Gastroesophageal sphincter (tissue), 4 donors: ENCODE measurements around the gene VPS36. TPM values are rescaled to one million over a fixed set of nuclear protein-coding genes. Genes with fewer than 3 reads are reported as not detected.

Experiments used
- ATAC-seq: fragments of 150-250 bp; one replicate; pipeline ENCODE4 v1.9.1; 2016; ENCODE audit warnings: mild to moderate bottlenecking, moderate library complexity
- H3K27ac ChIP-seq, 4 donors: fragments of 200-600 bp; sonication (generic) in 3 of 4; 1 replicate in 3 of 4; 2 replicates in 1 of 4; pipeline ENCODE4 v1.5.1; 2016 to 2019
- H3K27me3 ChIP-seq: fragments of 200-600 bp; sonication (generic); one replicate; pipeline ENCODE4 v1.5.1; 2019
- H3K36me3 ChIP-seq, 2 donors: fragments of 200-600 bp; sonication (generic); one replicate each; pipeline ENCODE4 v1.5.1; 2019; ENCODE audit warnings: control low read depth in 1 of 2
- H3K4me1 ChIP-seq, 3 donors: fragments of 200-600 bp; sonication (generic); 1 replicate in 2 of 3; 2 replicates in 1 of 3; pipeline ENCODE4 v1.5.1; 2016 to 2019; ENCODE audit warnings: control low read depth in 2 of 3
- H3K4me3 ChIP-seq, 2 donors: fragments of 200-600 bp; sonication (generic); one replicate each; pipeline ENCODE4 v1.5.1; 2019; ENCODE audit warnings: mild to moderate bottlenecking in 1 of 2, moderate library complexity in 1 of 2
- H3K9me3 ChIP-seq, 3 donors: fragments of 200-600 bp; sonication (generic); one replicate each; pipeline ENCODE4 v1.5.1; 2017 to 2019; ENCODE audit warnings: control low read depth in 2 of 3
- CTCF ChIP-seq, 4 experiments: fragments of 200-600 bp in 2 of 4; fragments of 450-650 bp in 2 of 4; sonication (generic) in 1 of 4; IDR thresholded peaks; one replicate each; pipeline ENCODE4 v1.5.1; 2017 to 2019; ENCODE audit warnings: antibody characterized with exemption in 4 of 4, mild to moderate bottlenecking in 2 of 4, moderate library complexity in 2 of 4
- EP300 ChIP-seq: sonication (generic); formaldehyde crosslinking; IDR thresholded peaks from one replicate; pipeline ENCODE4 v1.6.1; 2017; ENCODE audit warnings: antibody characterized with exemption, mild to moderate bottlenecking
- POLR2A ChIP-seq, 2 donors: fragments of 450-650 bp; IDR thresholded peaks; one replicate each; pipeline ENCODE4 v1.6.1; 2017; ENCODE audit warnings: antibody characterized with exemption in 2 of 2, mild to moderate bottlenecking in 2 of 2, moderate library complexity in 1 of 2
- POLR2AphosphoS5 ChIP-seq: sonication (generic); formaldehyde crosslinking; IDR thresholded peaks from one replicate; pipeline ENCODE4 v1.6.1; 2017; ENCODE audit warnings: antibody characterized with exemption
- WGBS, 2 donors: methylation state at CpG; one replicate each; pipeline ENCODE4 v1.1.5; 2018; ENCODE audit warnings: low coverage in 1 of 2; 5-methylcytosine and 5-hydroxymethylcytosine counted together
- total RNA-seq, 4 donors: library from RNA; depleted of rRNA; stranded (reverse); fragments of >200 nt; gene quantifications; one replicate each; pipeline ENCODE4 v1.1.0, GENCODE V29; 2016

Gene VPS36
- total RNA-seq, 4 donors from 2014 or later = 31.3 to 50.7 (median 39.4) TPM

- 83 to 90% methylated on average over 3 to 4 of the region's 5 CpGs for WGBS, 2 donors
- Histone ChIP-seq H3K36me3 (peaks cover 0 to 12% of the 10 kb centered on the region in 2 donors), H3K27ac (no peak overlapping the region), H3K4me1 (peaks cover 0 to 40% (median 13%) of the 10 kb centered on the region in 3 donors), H3K27me3 (no peaks in the 10 kb centered on the region), H3K4me3 (no peak overlapping the region), H3K9me3 (no peaks in the 10 kb centered on the region)
- no peak for TF ChIP-seq CTCF (IDR thresholded peaks at IDR 0.05)
- TF ChIP-seq EP300 = no peak
- TF ChIP-seq POLR2A (IDR thresholded peaks at IDR 0.05) = no peak
- no peak for TF ChIP-seq POLR2AphosphoS5
- ATAC-seq = no peak
Observed at GRCh38 chr13:52447815-52448552, 2.5 kb downstream of the VPS36 start.

- peaks cover 0 to 40% (median 13%) of the 10 kb centered on the region in 3 donors for H3K4me1 ChIP-seq
- no peak overlapping the region for H3K4me3 ChIP-seq
- WGBS, 2 donors = 9 to 40% methylated on average over 1 to 2 of the region's 2 CpGs
- no peak overlapping the region for H3K27ac ChIP-seq
- H3K27me3 ChIP-seq = no peaks in the 10 kb centered on the region
- TF ChIP-seq CTCF (IDR thresholded peaks at IDR 0.05) (no peak), POLR2AphosphoS5 (peak; percentile 80), EP300 (no peak), POLR2A (IDR thresholded peaks at IDR 0.05) (no peak)
- no peak for ATAC-seq
- peaks cover 0 to 12% of the 10 kb centered on the region in 2 donors for H3K36me3 ChIP-seq
- no peaks in the 10 kb centered on the region for H3K9me3 ChIP-seq
Observed at GRCh38 chr13:52447354-52447753, 3.1 kb downstream of the VPS36 start.

DNA sequence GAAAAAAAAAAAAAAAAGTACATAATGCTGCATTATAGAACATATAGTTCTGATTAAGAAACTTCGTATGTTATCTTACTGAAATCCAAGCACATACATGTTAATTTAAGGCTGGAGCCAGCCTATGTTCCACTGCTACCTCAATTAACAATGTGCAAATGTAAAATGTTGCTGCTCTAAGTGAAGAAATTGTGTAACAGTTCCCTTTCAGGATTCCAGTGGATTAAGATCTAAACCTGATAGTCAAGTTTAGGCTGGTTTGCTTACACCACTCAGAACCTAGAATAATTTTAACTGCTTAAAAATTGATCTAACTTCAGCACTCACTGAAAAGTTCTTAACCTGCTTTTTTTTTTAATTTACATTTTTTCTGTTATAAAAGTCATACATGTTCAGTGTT is 4.2 kb downstream of the VPS36 start:
- Histone ChIP-seq H3K4me3 (no peak overlapping the region), H3K27me3 (no peaks in the 10 kb centered on the region), H3K27ac (no peak overlapping the region), H3K9me3 (no peaks in the 10 kb centered on the region), H3K4me1 (peaks cover 0 to 38% (median 13%) of the 10 kb centered on the region in 3 donors), H3K36me3 (peaks cover 0 to 22% of the 10 kb centered on the region in 2 donors)
- ATAC-seq = no peak
- WGBS, 2 donors = 88 to 89% methylated on average over 1 of the region's 1 CpG
- peak; percentile 33 for TF ChIP-seq POLR2AphosphoS5
- no peak for TF ChIP-seq CTCF (IDR thresholded peaks at IDR 0.05)

DNA sequence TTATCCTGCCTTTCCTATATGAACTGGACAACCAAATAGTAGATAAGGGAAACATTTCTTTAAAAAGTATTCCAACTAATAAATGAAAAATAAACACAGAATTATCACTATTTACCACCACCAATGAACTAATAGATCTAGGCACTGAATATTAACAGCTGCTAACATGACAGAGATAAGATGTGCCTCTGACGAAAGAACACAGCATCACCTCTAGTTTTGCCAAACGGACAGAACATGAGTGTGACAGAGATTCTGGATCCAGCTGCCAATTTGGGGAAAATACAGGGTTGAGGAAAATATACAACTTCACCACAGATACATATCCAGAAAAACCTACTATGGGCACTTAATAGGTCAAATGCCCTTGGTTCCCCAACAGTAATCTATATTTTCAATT is 18.0 kb downstream of the VPS36 start:
- H3K9me3 ChIP-seq = no peaks in the 10 kb centered on the region
- H3K36me3 ChIP-seq = peaks cover 0 to 94% of the 10 kb centered on the region in 2 donors
- H3K4me3 ChIP-seq = no peak overlapping the region
- no peaks in the 10 kb centered on the region for H3K27me3 ChIP-seq
- H3K4me1 ChIP-seq = no peaks in the 10 kb centered on the region
- no peak for ATAC-seq
- no peak for TF ChIP-seq CTCF (IDR thresholded peaks at IDR 0.05)
- no peak for TF ChIP-seq POLR2AphosphoS5
- TF ChIP-seq EP300 = no peak
- TF ChIP-seq POLR2A (IDR thresholded peaks at IDR 0.05) = no peak
- WGBS, 2 donors = 90% methylated on average over 2 of the region's 2 CpGs; no CpG with 5 or more reads in 1 of the 2 donors
- no peak overlapping the region for H3K27ac ChIP-seq

DNA sequence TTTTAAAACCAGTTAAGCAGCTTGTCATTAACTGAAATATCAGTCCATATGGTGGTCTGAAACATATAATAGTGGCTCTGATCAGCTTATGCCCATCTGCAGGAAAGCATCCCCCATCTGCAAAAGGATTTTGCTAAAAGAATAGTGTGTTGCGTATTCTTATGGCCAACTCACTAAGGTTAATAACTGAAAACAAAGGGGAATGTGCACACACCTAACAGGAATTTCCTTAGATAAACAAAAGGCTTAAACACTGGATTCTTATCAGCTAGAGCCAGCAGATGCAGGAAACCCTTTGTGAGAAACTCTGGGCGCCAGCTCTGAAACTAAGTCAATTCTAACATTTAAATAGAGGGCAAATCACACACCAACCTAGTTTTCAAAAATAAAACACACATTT is 22.1 kb downstream of the VPS36 start:
- Histone ChIP-seq H3K9me3 (no peaks in the 10 kb centered on the region), H3K27me3 (no peaks in the 10 kb centered on the region), H3K4me3 (no peak overlapping the region), H3K4me1 (no peaks in the 10 kb centered on the region), H3K36me3 (peaks cover 0 to 93% of the 10 kb centered on the region in 2 donors), H3K27ac (no peak overlapping the region)
- TF ChIP-seq EP300 = no peak
- no peak for TF ChIP-seq POLR2A (IDR thresholded peaks at IDR 0.05)
- no peak for TF ChIP-seq POLR2AphosphoS5
- no peak for TF ChIP-seq CTCF (IDR thresholded peaks at IDR 0.05)
- WGBS, 2 donors = 77 to 85% methylated on average over 2 of the region's 2 CpGs
- no peak for ATAC-seq
